Measurements from ENCODE around the gene C19orf25.

GRCh38 chr19:1440418-1440801 is 38.6 kb downstream of the C19orf25 start:
- TF ChIP-seq POLR2A (IDR thresholded peaks at IDR 0.05; ENCODE audit: low read depth, low read length) (no peak), POLR2AphosphoS5 (IDR thresholded peaks at IDR 0.05; ENCODE audit: low read depth, low read length) (no peak), TAF1 (IDR thresholded peaks at IDR 0.05; ENCODE audit: low read depth, low read length) (no peak), SPI1 (IDR thresholded peaks at IDR 0.05; ENCODE audit: low read depth, low read length) (no peak)
